T-helper 1 cell treated with Interleukin-12 subunit alpha and Interleukin-12 subunit beta and Interleukin-4 antibody, amounts not matched to agents 30 ng/mL and 1 ng/mL, for 36 hours (primary cell): ENCODE data around the gene MYCL. TPM values are rescaled to one million over a fixed set of nuclear protein-coding genes. Genes with fewer than 3 reads are reported as not detected.

ENCODE experiments used
- intact Hi-C: fragments of 100-400 bp; cut with micrococcal nuclease; formaldehyde crosslinking; loops from one replicate; pipeline ENCODE4 v1.15.1; 2024
- total RNA-seq: library from RNA; stranded (reverse); gene quantifications from 2 replicates; pipeline ENCODE4 v1.2.3, GENCODE V29; 2022

Gene MYCL
- total RNA-seq, 1 donor from 2014 or later: 0.44 TPM

DNA sequence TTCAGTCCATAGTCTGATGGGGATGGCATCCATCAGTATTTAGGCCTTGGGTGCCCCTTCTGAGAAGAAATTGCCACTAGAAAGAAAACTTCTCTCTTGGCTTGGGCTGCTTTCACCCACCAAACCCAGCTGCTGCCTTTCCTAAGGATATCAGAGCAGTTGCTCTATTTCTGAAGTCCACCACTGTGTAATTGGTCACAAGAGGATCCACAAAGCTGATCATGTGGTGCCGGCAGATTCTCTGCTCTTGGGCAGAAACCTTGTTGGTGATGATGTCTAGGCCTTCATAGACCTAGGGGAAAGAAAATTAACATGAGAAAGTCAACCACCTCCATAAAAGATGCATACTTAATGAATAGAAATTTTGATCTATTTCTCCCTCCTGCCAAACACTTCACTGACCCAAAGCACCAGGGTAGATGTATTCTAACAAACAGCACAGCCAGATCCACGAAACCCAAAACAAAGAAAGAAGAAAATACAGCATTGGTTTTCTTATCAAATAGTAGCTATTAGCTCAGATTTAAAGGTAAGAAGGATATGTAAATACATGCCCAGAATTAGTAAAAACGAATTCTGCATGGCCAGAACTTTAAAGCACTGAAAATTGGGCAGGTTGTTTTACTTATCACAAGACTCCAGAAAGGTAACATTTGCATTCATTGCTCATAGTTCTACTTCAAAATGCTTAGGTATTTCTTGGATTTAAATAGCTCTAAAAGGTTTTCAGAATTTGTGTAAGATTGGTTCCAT, 44.4 kb downstream of the MYCL start:
- intact Hi-C loops: no loop called here

DNA sequence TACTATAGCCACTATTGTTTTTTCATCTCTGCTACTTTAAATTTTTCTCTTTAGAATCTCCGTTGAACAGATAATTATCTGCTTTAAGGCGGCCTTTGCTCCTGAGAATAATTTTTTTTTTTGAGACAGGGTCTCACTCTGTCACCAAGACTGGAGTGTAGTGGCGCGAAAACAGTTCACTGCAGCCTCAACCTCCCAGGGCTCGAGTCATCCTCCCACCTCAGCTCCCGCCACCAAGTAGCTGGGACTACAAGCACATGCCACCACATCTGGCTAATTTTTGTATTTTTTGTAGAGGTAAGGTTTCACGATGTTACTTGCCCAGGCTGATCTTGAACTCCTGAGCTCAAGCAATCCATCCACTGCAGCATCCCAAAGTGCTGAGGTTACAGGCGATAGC, 47.0 kb downstream of the MYCL start:
- intact Hi-C loops: no loop called here

DNA sequence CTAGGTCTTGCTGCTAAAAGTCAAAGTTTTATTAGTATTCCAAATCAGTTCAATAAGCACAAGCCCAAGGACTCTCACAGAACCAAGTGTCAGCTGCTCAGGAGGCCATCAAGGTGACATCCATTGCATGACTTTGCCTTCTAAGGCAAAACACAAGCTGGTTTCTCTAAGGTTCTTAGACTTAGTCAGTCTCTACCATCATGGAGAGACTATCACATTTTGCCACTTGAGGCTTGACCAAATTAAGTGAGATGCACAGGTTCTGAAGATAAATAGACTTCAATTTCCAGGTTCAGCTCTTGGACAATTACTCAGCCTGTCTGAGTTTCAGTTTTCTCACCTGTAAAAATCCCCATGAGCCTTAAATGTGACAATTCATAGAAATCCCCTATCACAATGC, 47.4 kb downstream of the MYCL start:
- intact Hi-C loops: no loop called here

DNA sequence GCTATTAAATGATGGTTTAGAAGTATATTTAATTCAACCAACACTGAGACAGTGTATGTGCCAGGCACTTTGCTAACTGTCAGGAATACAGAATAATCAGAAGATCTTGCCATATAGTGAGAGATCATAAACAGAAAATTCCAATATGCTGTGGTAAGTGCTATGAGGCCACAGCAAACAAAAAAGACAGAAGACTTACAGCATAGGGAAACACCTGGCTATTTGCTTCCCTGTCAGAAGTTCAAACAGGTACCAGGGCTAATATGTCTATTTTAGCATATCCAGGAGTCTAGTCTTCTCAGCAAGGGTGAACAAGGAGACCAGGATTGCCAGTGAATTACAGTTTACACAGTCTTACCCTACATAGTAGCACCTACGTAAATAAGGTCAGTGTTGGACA, 48.8 kb downstream of the MYCL start:
- intact Hi-C loops: no loop called here

DNA sequence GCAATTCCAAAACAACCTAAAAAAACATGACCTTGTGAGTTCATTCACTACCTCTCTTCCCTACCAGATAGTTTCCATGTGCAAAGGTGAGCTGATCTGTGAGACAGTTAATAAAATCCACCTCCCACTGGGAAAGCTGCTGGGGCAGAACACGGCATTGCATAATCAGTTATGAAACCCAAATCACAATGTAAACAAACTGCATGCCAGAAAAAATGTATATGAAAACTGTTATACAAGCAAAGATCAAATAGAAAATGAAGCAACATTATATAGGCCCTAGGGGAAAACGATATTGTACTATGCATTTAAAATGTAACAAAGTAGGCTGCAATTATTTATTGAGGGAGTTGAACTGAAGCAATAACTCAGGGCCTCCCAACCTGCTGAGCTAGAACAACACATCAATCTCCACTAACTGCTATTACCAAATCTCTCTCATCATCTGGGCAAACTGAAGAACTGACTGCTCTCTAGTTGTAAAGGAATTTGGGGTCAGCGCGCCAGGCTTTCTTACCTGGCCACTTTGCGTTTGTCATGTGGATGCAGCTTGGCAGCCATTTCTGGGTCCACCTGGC, 49.4 kb downstream of the MYCL start:
- intact Hi-C loops: no loop called here

DNA sequence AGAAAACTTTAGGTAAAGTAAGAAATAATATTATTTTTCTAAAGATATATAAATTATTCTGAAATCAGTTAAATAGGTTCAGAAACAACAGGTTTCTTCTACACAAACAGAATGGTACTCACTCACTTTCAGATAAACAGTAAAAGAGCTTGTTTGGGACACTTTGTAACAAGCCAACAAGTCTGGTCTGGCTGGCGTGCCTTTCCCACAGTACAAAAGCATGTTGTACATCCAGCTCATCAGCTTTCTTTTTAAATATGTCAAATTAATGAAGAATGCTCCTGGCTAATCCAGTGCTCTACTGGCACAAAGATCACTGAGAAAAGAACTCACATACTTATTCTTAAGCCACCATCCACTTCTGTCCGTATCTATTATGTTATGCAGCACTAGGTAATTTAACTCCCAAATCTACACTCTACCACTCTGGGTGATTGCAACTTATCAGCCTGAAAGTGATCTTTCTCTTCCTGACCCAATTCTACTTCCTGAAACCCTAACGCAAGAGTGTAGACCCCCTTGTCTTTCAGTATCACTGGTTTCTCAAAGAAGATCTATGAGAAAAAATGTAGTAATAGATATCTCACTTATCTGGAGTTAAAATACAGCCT, 51.0 kb downstream of the MYCL start:
- intact Hi-C loops: no loop called here

DNA sequence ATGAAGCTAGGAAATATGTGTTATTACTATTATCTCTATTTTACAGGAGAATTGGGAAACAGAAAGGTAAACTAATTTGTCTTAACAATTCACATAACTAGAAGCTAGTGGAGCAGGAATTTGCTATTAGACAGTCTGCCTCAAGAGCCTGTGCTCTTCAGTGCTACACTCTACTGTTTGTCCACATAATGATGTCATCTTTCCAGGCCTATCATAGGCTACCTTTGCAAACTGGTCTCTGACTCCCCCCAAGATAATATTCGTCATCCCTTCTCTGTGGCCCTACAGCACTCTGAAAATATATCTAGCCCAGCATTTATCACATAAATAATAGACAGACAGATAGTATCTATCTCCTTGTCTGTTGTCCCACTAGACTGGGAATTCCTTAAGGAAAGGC, 52.5 kb downstream of the MYCL start:
- intact Hi-C loops: no loop called here

DNA sequence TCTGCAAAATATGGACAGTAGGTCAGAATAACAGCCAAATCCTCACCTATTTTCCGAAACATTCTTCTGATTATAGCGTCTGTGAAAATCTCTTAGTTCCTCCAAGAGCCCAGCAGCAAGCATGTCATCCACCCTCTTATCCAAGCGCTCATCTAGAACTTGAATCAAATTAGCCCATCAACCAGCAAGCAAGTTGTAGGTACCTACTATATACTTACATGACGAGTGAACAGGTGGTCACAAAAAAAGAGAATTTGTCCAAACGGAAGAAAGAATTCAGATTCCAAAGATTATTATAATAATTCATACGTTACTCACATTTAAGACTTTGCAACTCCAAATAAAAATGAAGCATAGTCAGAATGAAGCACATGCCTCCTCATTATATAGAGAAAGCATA, 53.8 kb downstream of the MYCL start:
- intact Hi-C loops: no loop called here

DNA sequence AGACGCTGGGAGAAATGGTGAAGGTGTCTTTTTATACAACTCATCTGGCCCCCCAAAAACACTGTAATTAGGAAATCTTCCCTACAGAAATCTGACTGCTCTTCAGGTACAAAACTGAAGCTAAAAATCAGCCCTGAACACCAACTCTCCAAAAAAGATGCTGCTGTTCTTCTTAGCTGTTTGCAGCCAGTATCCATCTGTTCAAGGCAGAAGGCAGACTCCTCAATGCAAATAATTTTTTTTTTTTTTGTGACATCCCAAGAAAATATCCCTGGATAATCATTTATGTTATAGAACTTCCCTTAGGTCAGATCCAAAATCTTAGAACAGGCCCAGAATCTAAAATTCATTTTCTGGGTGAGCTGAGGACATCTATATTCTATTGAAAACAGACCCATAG, 54.9 kb downstream of the MYCL start:
- intact Hi-C loops: no loop called here

DNA sequence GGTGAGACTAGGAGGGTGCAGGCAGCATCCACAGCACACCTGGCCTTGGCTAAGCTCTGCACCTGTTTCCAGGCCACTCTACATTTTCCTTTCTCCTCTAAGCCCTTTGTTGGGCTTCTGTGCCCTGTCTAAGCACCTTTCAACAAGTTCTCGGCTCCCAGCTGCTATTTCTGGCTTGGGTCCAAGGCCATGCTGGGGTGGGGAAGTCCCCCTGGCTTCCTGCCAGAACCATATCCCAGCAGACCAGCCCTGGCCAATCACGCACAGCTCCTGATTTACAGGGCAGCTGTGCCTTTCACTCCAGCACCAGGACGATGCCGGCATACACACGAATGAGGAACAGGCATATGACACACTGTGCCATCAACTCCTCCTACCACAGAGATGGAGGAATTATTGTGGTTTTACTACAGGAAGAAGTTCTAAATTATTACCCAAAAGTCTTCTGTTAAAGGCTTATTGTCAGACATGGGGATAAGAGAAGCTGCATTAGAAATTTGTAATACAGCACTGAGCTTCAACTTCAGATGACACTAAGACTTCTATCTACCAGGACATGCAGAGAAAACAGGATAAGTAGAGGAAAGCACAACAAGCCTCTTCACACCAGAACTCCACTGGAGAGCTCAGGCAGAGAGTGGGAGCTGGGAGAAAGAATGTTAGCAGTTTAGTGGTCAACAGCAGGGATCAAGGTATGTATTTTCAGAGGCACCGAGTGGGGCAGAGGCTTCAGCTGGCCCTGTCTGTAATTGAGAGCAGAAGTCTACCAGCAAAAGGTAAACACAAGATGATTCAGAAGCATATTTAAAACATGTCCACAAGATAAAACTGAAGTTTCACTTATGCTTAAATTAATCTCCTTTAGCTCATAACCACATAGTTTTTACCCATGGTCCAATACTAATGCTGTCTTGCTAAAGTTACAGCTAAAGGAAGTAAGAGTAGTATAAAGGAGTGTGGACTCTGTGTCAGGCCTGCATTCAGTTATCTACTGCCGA, 55.8 kb downstream of the MYCL start:
- intact Hi-C loops: no loop called here

Other genes with a start within 250 kb of the MYCL start
- 0.56 and 1.1 TPM in 2 replicates for gene NT5C1A, start 229.8 kb downstream of the MYCL start, total RNA-seq
- 3.0 and 3.1 TPM in 2 replicates for gene HPCAL4, start 210.5 kb downstream of the MYCL start, total RNA-seq
- gene PPIE, start 163.0 kb downstream of the MYCL start, total RNA-seq: 61.3 and 61.5 TPM in 2 replicates
- gene OXCT2, start 130.6 kb downstream of the MYCL start, total RNA-seq: 0.22 TPM in 1 of 2 replicates, not detected in the other
- 0.12 and 0.22 TPM in 2 replicates for gene BMP8B, start 113.1 kb downstream of the MYCL start, total RNA-seq
- 16.7 and 20.1 TPM in 2 replicates for gene TRIT1, start 18.4 kb downstream of the MYCL start, total RNA-seq
- 6.0 and 6.2 TPM in 2 replicates for gene MFSD2A, start 53.2 kb upstream of the MYCL start, total RNA-seq
- 734 and 757 TPM in 2 replicates for gene CAP1, start 138.8 kb upstream of the MYCL start, total RNA-seq
- 116 and 124 TPM in 2 replicates for gene PPT1, start 195.3 kb upstream of the MYCL start, total RNA-seq